Measurements from ENCODE around the gene STK25.
"Not testable (repeated sequence)": the region's sequence is repeated elsewhere in the genome, so short reads cannot be mapped to it uniquely, and the experiment has no call there.

DNA sequence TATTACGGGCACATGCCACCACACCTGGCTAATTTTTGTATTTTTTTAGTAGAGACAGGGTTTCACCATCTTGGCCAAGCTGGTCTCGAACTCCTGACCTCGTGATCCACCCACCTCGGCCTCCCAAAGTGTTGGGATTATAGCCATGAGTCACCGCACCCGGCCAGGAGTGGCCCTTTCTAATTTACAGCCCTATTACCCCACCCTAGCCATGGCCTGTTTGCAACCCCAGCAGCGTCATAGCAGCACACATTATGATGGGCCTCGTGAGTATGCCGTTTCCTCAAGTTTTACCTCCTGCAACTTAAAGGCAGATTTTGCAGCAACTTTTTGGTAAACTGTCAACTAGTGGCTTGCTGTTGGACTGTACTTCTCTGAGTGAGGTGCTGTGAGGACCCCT, 54.5 kb downstream of the STK25 start:
- TF ChIP-seq, protein P1, sequence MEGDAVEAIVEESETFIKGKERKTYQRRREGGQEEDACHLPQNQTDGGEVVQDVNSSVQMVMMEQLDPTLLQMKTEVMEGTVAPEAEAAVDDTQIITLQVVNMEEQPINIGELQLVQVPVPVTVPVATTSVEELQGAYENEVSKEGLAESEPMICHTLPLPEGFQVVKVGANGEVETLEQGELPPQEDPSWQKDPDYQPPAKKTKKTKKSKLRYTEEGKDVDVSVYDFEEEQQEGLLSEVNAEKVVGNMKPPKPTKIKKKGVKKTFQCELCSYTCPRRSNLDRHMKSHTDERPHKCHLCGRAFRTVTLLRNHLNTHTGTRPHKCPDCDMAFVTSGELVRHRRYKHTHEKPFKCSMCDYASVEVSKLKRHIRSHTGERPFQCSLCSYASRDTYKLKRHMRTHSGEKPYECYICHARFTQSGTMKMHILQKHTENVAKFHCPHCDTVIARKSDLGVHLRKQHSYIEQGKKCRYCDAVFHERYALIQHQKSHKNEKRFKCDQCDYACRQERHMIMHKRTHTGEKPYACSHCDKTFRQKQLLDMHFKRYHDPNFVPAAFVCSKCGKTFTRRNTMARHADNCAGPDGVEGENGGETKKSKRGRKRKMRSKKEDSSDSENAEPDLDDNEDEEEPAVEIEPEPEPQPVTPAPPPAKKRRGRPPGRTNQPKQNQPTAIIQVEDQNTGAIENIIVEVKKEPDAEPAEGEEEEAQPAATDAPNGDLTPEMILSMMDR (conservative IDR thresholded peaks at IDR 0.05): not testable (repeated sequence)
- not testable (repeated sequence) for TF ChIP-seq EZH2 (IDR thresholded peaks at IDR 0.05; ENCODE audit: low read depth)
